HG02571 (cell line): ENCODE measurements around the gene DCAF7.
A peak's percentile ranks its signal among the peaks of the same experiment; 100 is the strongest.

Experiments
- ATAC-seq: cut with Tn5 transposase; IDR thresholded peaks from one replicate; pipeline ENCODE4 v1.9.1; 2021; ENCODE audit warnings: mild to moderate bottlenecking, moderate library complexity; ENCODE audit not compliant: unreplicated experiment

DCAF7 gene

GRCh38 chr17:63543822-63544420 is 6.4 kb upstream of the DCAF7 start:
- no peak for ATAC-seq

- no peak for ATAC-seq
These were observed 5.6 kb upstream of the DCAF7 start for GRCh38 chr17:63544467-63545301.

GRCh38 chr17:63546308-63547082 is 3.8 kb upstream of the DCAF7 start:
- no peak for ATAC-seq

- no peak for ATAC-seq
These were observed 3.2 kb upstream of the DCAF7 start for GRCh38 chr17:63547083-63547523.

GRCh38 chr17:63549289-63549945 is 860 bp upstream of the DCAF7 start:
- peak; percentile 10 for ATAC-seq

GRCh38 chr17:63550817-63551639 is 751 bp downstream of the DCAF7 start:
- ATAC-seq, result peak; percentile 0

GRCh38 chr17:63552211-63552610 is 1.9 kb downstream of the DCAF7 start:
- no peak for ATAC-seq

- ATAC-seq, result no peak
These were observed 5.4 kb downstream of the DCAF7 start for GRCh38 chr17:63555500-63556156.

GRCh38 chr17:63557416-63557815 is 7.1 kb downstream of the DCAF7 start:
- no peak for ATAC-seq

GRCh38 chr17:63558441-63558840 is 8.2 kb downstream of the DCAF7 start:
- ATAC-seq, result no peak

- no peak for ATAC-seq
These were observed 11.5 kb downstream of the DCAF7 start for GRCh38 chr17:63561819-63562218.

- ATAC-seq, result no peak
These were observed 13.1 kb downstream of the DCAF7 start for GRCh38 chr17:63563339-63563738.

GRCh38 chr17:63564562-63564961 is 14.3 kb downstream of the DCAF7 start:
- no peak for ATAC-seq

- ATAC-seq, result no peak
These were observed 17.0 kb downstream of the DCAF7 start for GRCh38 chr17:63567229-63567628.

GRCh38 chr17:63568563-63568962 is 18.3 kb downstream of the DCAF7 start:
- ATAC-seq, result no peak

GRCh38 chr17:63571632-63572310 is 21.5 kb downstream of the DCAF7 start:
- no peak for ATAC-seq

GRCh38 chr17:63573634-63574033 is 23.4 kb downstream of the DCAF7 start:
- no peak for ATAC-seq

GRCh38 chr17:63578027-63578768 is 27.9 kb downstream of the DCAF7 start:
- ATAC-seq, result no peak

- no peak for ATAC-seq
These were observed 28.5 kb downstream of the DCAF7 start for GRCh38 chr17:63578769-63579111.
